Activated CD8-positive, alpha-beta memory T cell treated with anti-CD3 and anti-CD28 coated beads, Interleukin-2, amount 50 U/mL, for 4 hours (primary cell): Measurements from ENCODE around the gene ECI1.
"Not testable (repeated sequence)": the region's sequence is repeated elsewhere in the genome, so short reads cannot be mapped to it uniquely, and the experiment has no call there.

Experiments
- DNase-seq: peaks from one replicate; pipeline ENCODE4 v3.0.0-alpha.2; 2020

Gene ECI1

DNA sequence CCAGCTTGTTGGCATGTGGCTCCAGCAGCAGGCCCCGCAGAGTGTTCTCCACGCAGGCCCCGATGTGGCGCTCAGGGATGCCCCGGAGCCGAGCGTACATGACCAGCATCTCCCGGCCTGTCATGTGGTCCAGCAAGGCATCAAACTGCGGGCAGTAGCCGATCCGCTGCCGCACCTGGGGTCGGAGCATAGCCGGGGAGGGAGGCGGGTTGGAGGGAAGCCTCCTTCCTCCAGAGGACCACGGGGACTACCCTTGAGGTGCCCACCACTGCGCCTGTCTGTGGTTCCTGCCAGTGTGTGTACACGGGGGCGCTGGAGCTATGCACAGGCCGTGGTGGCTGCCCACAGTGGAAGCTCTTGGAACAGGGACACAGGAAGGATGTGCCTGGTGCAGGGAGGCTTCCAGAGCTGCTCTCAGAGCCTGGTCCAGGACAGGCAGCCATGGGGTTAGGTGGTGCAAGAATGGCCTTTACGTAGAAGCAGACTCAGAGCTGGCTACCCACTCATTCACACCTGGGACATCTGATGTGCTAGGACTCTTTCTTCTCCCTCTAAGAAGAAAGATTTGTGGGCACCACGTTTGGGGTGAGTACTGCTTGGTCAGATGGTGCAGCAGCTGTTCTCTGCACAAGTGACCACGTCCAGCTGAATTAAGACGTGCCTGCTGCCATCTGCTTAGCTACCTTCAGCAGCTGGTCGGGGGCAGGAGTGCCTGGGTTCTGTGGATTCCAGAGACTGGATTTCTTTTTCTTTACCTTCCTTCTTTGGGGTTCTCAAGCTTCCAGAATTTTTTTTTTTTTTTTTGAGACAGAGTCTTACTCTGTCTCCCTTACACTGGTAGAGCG, 27.8 kb upstream of the ECI1 start:
- no peak for DNase-seq

DNA sequence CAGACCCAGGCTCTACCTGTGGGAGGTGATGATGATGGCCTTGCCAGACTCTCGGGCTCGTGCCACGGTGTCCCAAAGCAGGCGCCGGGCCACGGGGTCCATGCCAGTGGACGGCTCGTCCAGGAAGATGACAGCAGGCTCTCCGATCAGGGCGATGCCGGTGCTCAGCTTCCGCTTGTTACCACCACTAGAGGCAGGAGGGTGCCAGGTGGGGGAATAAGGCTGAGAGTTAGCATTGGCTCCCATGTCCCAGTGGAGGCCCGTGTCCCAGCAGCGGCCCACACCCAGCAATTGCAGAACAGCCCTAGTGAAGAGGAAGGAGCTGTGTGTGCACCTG, 26.9 kb upstream of the ECI1 start:
- DNase-seq = no peak

DNA sequence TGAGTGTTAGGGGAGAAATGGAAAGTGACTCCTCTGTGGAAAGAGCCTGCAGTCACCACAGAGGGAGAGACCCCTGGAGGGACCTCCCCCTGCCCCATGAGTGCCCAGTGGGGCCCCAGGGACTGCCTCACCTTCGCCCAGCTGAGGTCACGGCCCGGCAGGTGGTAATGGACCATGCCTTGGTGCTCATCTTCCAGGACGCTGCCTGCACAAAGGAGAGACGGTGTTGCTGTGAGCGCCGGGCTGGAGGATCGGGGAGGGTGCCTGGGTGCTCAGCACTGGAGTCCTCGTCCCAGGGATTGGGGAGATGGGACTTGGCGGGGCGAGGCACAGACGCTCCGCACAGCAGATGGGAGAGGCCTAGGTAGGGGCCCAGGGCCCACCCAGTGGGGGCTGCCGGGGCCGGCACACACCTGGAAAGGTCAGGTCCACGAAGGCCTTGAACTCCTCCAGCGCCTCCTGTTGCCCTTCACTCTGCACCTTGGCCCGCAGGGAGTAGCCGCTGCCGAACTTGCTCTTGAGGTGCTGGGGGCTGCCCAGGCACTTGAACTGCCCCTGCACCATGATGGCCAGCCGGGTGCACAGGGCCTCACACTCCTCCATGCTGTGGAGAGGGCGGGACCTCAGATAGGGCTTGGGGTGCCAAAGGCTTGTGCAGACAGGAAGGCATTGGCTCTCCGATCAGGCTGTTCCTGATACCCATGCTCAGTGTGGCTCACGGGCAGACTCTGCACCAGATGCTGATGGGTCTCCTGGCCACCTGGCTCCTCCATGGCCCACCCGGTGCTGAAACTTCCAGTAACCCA, 26.3 kb upstream of the ECI1 start:
- DNase-seq = no peak

- no peak for DNase-seq
Measured at GRCh38 chr16:2276368-2277195, 25.2 kb upstream of the ECI1 start.

DNA sequence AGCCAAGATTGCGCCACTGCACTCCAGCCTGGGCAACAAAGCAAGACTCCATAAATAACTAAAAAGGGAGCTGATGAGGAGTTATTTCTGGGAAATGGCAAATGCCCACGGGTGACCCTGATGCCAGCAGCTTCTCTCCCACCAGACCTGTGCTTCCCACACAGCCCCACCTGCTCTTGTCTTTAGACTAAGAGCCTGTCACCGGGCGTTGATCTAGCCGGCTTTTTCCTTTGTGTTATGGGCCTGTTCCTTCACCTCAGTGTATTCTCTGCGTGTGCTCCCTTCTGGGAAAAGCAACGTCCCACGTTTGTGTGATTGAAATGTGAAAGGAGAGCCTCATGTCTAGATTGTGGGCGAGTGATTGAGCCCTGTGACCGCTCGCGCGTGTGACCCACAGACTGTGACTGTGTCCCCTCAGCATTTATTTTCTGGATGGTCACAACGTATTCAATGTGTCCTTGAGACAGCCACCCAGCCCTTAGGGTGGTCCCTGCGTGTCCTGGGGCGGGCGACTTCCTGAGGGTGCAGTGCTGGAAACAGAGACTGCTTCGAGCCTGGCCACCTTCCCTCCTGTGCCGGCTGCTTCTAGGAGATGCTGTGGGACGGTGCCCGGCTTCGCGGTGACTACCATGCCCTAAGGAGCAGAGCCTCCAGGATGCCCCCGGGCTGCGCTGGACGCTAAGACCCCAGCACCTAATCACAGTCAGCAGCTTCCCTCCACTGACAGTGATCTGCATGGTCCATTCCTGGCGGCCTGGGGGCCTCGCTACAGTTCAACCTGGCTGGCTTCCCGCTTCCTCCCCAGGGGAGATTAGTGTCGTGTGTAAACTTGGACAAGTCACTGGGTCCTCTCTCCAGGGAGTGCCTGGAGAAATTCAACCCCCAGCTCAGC, 24.3 kb upstream of the ECI1 start:
- no peak for DNase-seq

- DNase-seq = no peak
Measured at GRCh38 chr16:2273931-2274330, 22.5 kb upstream of the ECI1 start.

DNA sequence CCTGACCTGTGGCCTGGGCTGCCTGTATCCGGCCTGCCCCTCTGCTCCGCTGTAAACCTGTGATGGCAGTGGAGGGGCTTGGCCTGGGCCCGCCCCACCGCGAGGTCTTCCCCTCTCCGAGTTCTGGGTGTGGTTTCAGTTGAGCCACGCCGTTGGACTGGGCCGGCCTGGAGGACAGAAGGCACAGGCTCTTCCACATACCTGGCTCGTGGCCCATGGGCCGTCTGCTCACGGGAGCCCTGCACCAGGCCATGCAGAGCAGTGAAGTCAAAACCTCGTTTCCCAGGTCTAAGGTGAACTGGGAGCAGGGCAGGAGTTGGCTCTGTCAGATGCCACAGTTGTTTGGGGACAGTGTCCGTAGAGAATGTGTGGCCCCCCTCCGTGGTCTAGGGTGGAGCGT, 22.1 kb upstream of the ECI1 start:
- DNase-seq = no peak

GRCh38 chr16:2271848-2272461, 20.6 kb upstream of the ECI1 start:
- no peak for DNase-seq

GRCh38 chr16:2270588-2271470, 19.4 kb upstream of the ECI1 start:
- no peak for DNase-seq

DNA sequence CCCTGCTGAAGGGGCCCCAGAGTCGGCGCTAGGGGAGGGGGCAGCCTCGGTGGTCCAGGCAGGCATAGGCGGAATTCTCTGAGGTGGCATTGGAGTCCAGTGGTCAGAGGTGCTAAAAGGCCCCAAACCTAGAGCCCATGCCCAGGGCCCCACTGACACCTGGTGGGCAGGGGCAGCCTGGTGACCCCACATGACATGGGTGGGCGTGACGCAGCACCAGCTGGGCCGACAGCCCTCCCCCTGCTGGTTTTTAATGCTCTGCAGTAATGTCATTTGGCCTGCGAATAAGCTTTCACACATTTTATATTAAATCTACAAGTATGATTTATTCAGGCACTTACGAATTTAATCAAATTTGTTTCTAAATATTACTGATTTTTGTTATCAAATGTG, 18.7 kb upstream of the ECI1 start:
- no peak for DNase-seq

DNA sequence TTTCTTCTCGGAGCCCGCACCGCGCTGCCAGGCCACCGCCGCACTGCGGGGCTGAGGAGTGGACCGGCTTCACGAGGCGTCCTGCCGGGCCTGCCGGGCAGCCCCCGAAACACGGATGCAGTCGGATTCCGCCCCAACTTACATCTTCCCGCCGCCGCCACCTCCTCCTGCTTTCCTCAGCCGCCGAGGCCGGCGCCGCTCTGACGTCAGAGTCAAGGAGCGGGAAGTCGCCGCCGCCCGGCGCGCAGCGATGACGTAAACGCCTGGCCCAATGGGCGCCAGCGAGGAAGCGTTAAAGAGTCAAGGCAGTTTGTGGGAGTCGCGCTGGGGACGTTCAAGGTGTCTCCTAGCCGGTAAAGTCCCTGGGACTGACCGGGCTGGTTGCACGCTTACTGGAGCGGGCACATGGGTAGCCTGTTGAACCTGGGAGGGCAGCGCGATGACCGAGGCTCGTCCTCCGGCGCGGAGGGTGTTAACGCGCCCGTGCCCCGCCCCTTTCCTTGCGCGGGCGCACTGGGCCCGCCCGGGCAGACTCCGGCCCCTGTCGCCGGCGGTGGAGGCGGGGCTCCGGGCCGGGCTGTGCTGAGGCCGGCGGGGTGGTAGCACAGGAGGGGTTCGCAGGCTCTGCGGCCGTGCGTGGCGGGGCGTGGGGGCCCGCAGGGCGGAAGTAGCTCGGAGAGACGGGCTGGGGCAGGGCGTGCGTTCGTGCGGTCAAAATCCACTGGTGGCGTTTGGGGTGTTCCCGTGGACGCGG, 16.7 kb upstream of the ECI1 start, which contains the start of gene RNPS1:
RNPS1 (minus strand) TSS at position 214 of the 754 bp plus-strand sequence. CDS start 3,483 bp downstream, outside the sequence.
- DNase-seq = peak; percentile 98

GRCh38 chr16:2267505-2267912, 16.1 kb upstream of the ECI1 start:
- DNase-seq = not testable (repeated sequence)

GRCh38 chr16:2266887-2267286, 15.5 kb upstream of the ECI1 start:
- DNase-seq = not testable (repeated sequence)

- DNase-seq = not testable (repeated sequence)
Measured at GRCh38 chr16:2263026-2263425, 11.6 kb upstream of the ECI1 start.

GRCh38 chr16:2260250-2260649, 8.9 kb upstream of the ECI1 start:
- DNase-seq = no peak

DNA sequence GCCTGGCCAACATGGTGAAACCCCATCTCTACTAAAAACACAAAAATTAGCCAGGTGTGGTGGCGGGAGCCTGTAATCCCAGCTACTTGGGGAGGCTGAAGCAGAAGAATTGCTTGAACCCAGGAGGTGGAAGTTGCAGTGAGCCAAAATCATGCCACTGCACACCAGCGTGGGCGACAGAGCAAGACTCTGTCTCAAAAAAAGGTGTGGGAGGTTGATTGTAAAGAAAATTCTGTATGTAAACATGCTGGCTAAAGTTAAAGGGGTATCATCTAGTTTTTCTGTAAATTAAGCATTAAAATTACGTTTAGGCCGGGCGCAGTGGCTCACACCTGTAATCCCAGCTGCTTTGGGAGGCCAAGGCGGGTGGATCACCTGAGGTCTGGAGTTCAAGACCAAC, 7.1 kb upstream of the ECI1 start:
- not testable (repeated sequence) for DNase-seq

DNA sequence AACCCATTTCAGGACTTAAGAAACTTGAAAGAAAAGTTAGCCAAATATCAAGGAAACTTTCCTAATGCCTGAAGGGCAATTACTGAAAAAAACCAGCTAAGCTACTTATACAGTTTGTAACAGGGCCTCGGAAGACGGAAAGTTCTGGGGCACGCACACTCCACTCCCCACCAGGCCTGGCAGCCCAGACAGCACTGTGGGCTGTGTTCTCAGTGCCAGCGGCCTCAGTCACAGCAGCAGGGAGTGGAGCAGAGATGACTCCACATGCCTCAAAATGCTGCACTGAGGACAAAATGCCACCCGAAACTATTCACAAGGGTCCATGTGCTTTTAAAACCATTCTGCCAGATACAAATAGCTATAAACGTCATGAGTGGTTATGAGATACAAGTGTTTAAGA, 6.3 kb upstream of the ECI1 start:
- DNase-seq = no peak

GRCh38 chr16:2256531-2257140, 5.2 kb upstream of the ECI1 start:
- no peak for DNase-seq

DNA sequence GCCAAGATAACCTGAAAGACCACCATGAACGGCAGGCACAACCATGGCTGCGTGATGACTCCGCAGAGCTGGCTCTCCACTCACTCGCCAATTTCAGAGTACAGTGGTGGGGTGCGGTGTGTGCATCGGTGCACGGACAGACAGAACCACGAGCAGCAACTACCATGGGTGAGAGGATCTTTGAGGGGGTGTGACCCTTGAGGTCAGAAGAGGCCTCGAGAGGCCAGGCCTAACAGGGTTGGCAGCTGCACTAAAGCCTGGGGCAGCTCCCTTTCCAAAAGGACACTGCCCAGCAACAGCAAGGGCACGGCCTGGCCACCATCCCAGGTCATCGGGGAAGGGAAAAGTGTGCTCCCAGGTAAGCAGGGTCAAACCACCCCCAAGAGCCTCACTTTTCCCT, 1.9 kb upstream of the ECI1 start:
- no peak for DNase-seq

DNA sequence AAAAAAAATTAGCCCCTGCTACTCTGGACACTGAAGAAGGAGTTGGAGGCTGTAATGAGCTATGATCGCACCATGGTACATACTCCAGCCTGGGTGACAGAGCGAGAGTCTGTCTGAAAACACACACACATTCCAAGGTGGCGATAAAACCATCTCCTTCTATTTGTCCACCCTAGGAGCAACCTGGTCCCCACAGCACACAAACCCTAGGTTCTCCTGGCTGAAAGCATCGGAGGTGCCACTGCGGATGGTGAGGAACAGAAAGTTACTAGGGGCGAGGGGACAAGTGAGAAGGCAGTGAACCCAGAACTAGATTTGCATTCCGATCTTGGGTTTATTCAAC, 1.4 kb upstream of the ECI1 start:
- no peak for DNase-seq
